Gastroesophageal sphincter (tissue), 4 donors: Measurements from ENCODE around the gene TBX1. TPM values are rescaled to one million over a fixed set of nuclear protein-coding genes. Genes with fewer than 3 reads are reported as not detected.

Source experiments
- ATAC-seq: fragments of 150-250 bp; one replicate; pipeline ENCODE4 v1.9.1; 2016; ENCODE audit warnings: mild to moderate bottlenecking, moderate library complexity
- H3K27ac ChIP-seq, 4 donors: fragments of 200-600 bp; sonication (generic) in 3 of 4; 1 replicate in 3 of 4; 2 replicates in 1 of 4; pipeline ENCODE4 v1.5.1; 2016 to 2019
- H3K27me3 ChIP-seq: fragments of 200-600 bp; sonication (generic); one replicate; pipeline ENCODE4 v1.5.1; 2019
- H3K36me3 ChIP-seq, 2 donors: fragments of 200-600 bp; sonication (generic); one replicate each; pipeline ENCODE4 v1.5.1; 2019; ENCODE audit warnings: control low read depth in 1 of 2
- H3K4me1 ChIP-seq, 3 donors: fragments of 200-600 bp; sonication (generic); 1 replicate in 2 of 3; 2 replicates in 1 of 3; pipeline ENCODE4 v1.5.1; 2016 to 2019; ENCODE audit warnings: control low read depth in 2 of 3
- H3K4me3 ChIP-seq, 2 donors: fragments of 200-600 bp; sonication (generic); one replicate each; pipeline ENCODE4 v1.5.1; 2019; ENCODE audit warnings: mild to moderate bottlenecking in 1 of 2, moderate library complexity in 1 of 2
- H3K9me3 ChIP-seq, 3 donors: fragments of 200-600 bp; sonication (generic); one replicate each; pipeline ENCODE4 v1.5.1; 2017 to 2019; ENCODE audit warnings: control low read depth in 2 of 3
- CTCF ChIP-seq, 4 experiments: fragments of 200-600 bp in 2 of 4; fragments of 450-650 bp in 2 of 4; sonication (generic) in 1 of 4; IDR thresholded peaks; one replicate each; pipeline ENCODE4 v1.5.1; 2017 to 2019; ENCODE audit warnings: antibody characterized with exemption in 4 of 4, mild to moderate bottlenecking in 2 of 4, moderate library complexity in 2 of 4
- EP300 ChIP-seq: sonication (generic); formaldehyde crosslinking; IDR thresholded peaks from one replicate; pipeline ENCODE4 v1.6.1; 2017; ENCODE audit warnings: antibody characterized with exemption, mild to moderate bottlenecking
- POLR2A ChIP-seq, 2 donors: fragments of 450-650 bp; IDR thresholded peaks; one replicate each; pipeline ENCODE4 v1.6.1; 2017; ENCODE audit warnings: antibody characterized with exemption in 2 of 2, mild to moderate bottlenecking in 2 of 2, moderate library complexity in 1 of 2
- POLR2AphosphoS5 ChIP-seq: sonication (generic); formaldehyde crosslinking; IDR thresholded peaks from one replicate; pipeline ENCODE4 v1.6.1; 2017; ENCODE audit warnings: antibody characterized with exemption
- WGBS, 2 donors: methylation state at CpG; one replicate each; pipeline ENCODE4 v1.1.5; 2018; ENCODE audit warnings: low coverage in 1 of 2; 5-methylcytosine and 5-hydroxymethylcytosine counted together
- total RNA-seq, 4 donors: library from RNA; depleted of rRNA; stranded (reverse); fragments of >200 nt; gene quantifications; one replicate each; pipeline ENCODE4 v1.1.0, GENCODE V29; 2016

The TBX1 gene
- total RNA-seq, 4 donors from 2014 or later = 0.31 to 2.7 (median 1.2) TPM

GRCh38 chr22:19772422-19772672 is 11.8 kb downstream of the TBX1 start:
- WGBS, 2 donors = 66 to 68% methylated on average over 3 to 4 of the region's 4 CpGs
- Histone ChIP-seq H3K27ac (no peak overlapping the region), H3K36me3 (no peaks in the 10 kb centered on the region), H3K4me3 (no peak overlapping the region), H3K4me1 (peaks cover 0 to 12% (median 0%) of the 10 kb centered on the region in 3 donors), H3K27me3 (peaks cover 97% of the 10 kb centered on the region), H3K9me3 (no peaks in the 10 kb centered on the region)
- no peak for TF ChIP-seq POLR2AphosphoS5
- TF ChIP-seq EP300 = no peak
- no peak for TF ChIP-seq POLR2A (IDR thresholded peaks at IDR 0.05)
- ATAC-seq = no peak

GRCh38 chr22:19772673-19773469 is 12.3 kb downstream of the TBX1 start:
- ATAC-seq = no peak
- Histone ChIP-seq H3K9me3 (no peaks in the 10 kb centered on the region), H3K4me3 (no peak overlapping the region), H3K27me3 (peaks cover 97% of the 10 kb centered on the region), H3K36me3 (no peaks in the 10 kb centered on the region), H3K4me1 (peaks cover 0 to 7% (median 0%) of the 10 kb centered on the region in 3 donors), H3K27ac (no peak overlapping the region)
- no peak for TF ChIP-seq EP300
- 62% methylated on average over 5 of the region's 25 CpGs; no CpG with 5 or more reads in 1 of the 2 donors for WGBS, 2 donors

- H3K9me3 ChIP-seq = no peaks in the 10 kb centered on the region
- no peak for ATAC-seq
- TF ChIP-seq CTCF (IDR thresholded peaks at IDR 0.05) = no peak
- 20% methylated on average over 2 of the region's 9 CpGs; no CpG with 5 or more reads in 1 of the 2 donors for WGBS, 2 donors
- peaks cover 0 to under 1% (median 0%) of the 10 kb centered on the region in 3 donors for H3K4me1 ChIP-seq
- no peaks in the 10 kb centered on the region for H3K36me3 ChIP-seq
- H3K27ac ChIP-seq = no peak overlapping the region
- no peak overlapping the region for H3K4me3 ChIP-seq
- H3K27me3 ChIP-seq = peaks cover 97% of the 10 kb centered on the region
These were observed 13.0 kb downstream of the TBX1 start for GRCh38 chr22:19773470-19774040.

- Histone ChIP-seq H3K4me1 (no peaks in the 10 kb centered on the region), H3K27ac (no peak overlapping the region), H3K27me3 (peaks cover 94% of the 10 kb centered on the region), H3K4me3 (no peak overlapping the region), H3K36me3 (no peaks in the 10 kb centered on the region), H3K9me3 (no peaks in the 10 kb centered on the region)
- TF ChIP-seq POLR2A (IDR thresholded peaks at IDR 0.05) = no peak
- TF ChIP-seq EP300 = no peak
- TF ChIP-seq POLR2AphosphoS5 = no peak
- no peak for TF ChIP-seq CTCF (IDR thresholded peaks at IDR 0.05)
- ATAC-seq = no peak
- WGBS, 2 donors = 86 to 93% methylated on average over 4 to 8 of the region's 8 CpGs
These were observed 14.1 kb downstream of the TBX1 start for GRCh38 chr22:19774628-19775027.

GRCh38 chr22:19775496-19776325 is 15.1 kb downstream of the TBX1 start:
- peaks cover 83% of the 10 kb centered on the region for H3K27me3 ChIP-seq

More at GRCh38 chr22:19775496-19776325, 15.1 kb downstream of the TBX1 start:
- WGBS, 2 donors = 17 to 80% methylated on average over 1 of the region's 24 CpGs
- Histone ChIP-seq H3K27ac (no peak overlapping the region), H3K36me3 (no peaks in the 10 kb centered on the region), H3K4me3 (no peak overlapping the region), H3K9me3 (no peaks in the 10 kb centered on the region), H3K4me1 (no peaks in the 10 kb centered on the region)
- TF ChIP-seq POLR2AphosphoS5 (no peak), POLR2A (IDR thresholded peaks at IDR 0.05) (no peak), CTCF (IDR thresholded peaks at IDR 0.05) (no peak), EP300 (no peak)
- ATAC-seq = no peak
